ENCODE results near the gene POLR2C.
A peak's percentile ranks its signal among the peaks of the same experiment; 100 is the strongest.

POLR2C gene

DNA sequence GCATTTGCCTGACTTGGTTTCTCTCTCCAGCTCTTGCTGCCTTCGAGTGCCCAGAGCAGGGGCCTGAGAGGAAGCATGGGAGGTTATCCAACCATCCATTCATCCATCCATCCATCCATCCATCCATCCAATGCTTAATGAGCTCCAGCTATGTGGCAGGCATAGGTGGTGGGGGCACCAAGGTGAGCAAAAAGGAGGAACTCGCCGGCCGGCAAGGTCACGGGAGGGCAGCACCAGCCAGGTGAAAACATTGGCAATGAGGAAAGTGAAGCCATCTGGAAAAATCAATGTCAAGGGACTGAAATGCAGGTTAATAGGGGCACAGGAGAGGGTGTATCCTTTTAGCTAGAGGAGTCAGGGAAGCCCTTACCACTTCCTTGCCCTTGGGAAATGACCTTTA lies 42.0 kb downstream of the POLR2C start:
- DNase-seq, result no peak

DNA sequence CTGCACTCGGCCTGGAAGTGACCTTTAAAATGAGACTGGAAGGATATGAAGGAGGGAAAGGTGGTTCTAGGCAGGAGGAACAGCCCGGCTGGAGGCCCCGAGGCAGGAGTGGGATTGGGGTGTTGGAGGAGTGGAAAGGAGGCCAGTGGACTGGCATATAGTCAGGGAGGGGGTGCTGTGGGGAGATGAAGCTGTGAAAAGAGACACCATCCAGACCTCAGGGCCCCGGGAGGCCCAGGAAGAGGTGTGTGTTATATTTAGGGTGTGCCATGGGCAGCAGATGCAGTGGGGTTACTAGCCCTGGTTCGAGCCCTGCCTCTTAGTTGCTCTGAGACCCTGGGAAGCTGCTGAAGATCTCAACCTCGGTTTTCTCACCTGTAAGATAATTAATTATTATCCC lies 42.7 kb downstream of the POLR2C start:
- DNase-seq, result no peak

DNA sequence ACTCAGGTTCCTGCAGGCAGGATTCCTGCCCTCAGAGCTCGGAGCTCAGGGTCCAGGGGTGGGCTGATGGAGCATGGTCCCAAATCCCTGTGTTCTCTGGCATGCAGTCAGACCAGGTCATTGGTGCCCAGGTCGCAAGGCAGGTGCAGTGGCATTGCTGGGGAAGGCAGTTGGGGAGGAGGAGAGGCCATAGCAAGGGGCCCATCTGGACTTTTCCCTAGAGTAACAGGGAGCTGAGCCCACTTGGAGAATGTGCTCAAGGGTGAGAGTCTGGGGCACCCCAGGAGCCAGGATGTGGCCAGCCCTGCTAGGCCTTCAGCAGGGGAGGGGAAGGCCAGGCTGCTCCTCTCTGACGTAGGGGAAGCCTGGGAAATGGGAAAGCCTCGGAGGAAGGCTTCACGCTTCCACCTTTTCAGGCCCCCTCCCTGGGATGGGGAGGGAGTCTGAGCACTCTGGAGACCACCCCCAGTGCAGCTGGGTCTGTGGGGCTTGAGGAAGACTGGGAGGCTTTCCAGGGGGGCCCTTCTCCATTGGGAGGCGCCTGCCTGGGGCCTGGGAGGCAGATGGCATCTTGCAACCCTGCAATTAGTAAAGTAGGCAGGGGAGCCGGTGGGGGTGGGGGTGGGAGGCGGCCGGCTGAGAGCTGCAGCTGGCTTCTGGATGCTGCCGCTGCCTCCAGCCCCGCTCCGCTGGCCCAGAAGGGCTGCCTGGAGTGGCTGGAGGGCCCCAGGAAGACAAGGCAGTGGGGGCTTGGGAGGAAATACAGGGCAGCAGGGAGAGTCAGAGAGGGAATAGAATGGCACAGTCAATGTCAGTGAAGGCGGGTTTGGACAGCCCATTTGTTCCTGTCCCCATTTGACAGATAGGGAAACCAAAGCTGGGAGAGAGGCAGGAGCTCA lies 44.9 kb downstream of the POLR2C start:
- DNase-seq, result no peak

DNA sequence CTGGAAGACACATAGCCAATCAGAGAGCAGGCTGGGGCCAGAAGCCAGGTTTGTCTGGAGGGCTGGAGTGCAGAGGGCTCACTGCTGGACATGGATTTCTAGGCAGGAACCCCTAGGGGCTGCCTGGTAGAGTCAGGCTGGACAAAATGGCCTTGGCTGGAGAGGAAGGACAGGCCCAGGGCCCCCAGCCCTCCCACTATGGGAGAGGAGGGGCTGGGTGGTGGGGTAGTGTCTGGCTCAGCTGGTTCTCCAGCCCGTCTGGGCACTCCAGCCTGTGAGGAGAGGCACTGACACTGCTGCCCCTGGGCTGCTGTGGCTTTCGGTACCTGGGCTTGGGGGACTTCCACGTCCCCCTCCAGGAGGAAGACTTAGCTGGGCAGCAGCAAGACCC lies 45.6 kb downstream of the POLR2C start:
- DNase-seq, result no peak

DNA sequence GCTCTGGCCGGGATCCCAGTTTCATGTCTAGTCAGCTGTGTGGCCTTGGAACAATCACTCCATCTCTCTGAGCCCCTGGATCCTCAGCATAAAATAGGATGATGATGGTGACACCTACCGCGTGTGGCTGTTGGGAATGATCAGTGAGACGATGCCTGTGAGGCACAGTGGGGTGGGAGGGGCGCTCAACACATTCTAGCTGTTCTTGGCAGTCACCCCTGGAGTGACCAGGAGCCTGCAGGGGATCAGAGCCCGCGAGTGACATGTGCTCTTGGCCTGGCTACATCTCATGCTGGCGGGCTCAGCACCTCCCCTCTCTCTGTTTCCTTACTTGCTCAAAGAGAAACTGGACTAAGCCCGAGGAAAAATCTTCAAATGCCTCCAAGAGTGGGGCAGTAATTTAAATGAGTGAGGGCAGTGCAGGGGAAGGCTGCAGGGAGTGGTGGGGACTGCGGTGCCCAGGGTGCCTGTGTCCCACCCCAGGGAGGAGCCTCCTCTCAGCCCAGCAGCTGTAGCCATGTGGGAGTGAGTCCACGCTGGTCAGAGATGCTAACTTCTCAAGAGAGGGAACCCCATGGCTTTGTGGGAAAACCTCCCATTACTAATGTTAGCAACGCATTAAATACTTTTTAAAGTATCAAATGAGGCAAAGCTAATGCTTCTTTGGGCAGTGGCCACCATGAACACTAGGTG lies 46.9 kb downstream of the POLR2C start:
- DNase-seq, result no peak

DNA sequence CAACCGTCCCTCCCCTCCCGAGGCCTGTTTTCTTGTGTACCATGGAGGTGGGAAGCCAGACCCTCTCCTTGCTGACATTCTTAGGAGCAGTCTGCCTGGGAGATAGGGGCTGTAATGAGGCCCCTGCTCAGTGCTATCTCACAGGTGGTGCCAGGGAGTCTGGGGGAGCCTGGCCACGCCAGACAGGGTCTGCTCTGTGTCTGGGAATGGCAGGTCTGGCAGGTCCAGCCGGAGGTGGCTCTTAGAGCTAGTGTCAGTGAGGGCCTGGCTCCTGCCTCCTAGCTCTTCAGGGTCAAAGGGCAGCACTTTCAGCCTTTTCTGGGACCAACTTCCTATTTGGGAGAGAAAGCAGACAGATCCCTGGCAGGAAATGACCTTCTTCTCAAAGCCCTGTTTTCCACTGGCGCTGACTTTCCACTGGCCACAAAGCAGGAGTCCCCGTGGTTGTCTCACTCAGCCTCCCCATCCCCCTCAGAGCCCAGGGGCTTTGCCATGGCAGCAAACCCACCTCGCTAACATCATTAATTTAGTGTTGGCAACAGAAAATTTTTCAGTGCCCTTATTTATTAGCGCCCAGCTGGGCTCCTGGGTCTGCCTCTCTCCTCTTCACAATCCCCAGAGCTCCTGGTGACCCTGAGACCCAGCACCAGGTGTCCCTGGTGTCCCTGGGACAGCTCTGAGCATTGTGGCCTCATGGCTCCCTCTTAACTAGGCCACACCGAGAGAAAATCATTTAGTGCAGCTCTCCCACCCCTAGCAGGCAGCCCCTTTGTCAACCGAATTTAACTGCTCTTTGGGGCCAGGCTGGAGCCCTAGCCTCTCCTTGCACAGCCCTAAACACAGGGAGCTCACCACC lies 47.8 kb downstream of the POLR2C start:
- no peak for DNase-seq

DNA sequence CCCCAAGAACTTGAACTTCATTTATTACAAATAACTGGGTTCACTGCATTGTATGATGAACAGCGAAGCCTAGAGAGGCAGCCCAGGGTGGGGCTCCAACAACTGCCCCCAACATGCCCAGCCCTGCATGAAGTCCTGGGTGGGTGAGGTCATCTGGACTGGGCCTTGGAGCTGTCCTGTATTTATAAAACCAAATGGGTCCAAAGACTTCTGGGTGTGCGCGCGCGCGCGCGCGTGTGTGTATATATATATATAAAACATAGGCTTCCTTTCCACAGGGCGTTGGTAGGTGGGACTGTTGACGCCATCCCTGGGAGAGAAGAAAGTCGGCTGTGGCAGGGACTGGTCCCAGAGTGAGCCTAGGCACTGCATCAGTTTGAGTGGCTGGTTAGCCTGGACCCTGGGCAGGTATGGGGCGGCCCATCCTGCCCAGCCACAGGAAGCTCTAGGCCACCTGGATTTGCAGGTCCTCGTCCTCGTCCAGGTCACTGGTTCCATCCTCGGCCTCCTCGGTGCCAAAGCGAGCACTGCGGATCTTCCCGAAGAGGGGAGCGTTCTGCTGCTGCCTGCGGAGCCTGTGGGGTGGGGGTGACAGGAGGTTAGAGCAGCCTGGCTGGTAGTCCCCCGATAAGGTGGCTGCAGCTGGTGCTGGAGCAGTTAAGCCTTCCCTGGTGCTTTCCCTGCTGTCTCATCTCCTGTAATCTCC lies 50.0 kb downstream of the POLR2C start:
- DNase-seq, result no peak

DNA sequence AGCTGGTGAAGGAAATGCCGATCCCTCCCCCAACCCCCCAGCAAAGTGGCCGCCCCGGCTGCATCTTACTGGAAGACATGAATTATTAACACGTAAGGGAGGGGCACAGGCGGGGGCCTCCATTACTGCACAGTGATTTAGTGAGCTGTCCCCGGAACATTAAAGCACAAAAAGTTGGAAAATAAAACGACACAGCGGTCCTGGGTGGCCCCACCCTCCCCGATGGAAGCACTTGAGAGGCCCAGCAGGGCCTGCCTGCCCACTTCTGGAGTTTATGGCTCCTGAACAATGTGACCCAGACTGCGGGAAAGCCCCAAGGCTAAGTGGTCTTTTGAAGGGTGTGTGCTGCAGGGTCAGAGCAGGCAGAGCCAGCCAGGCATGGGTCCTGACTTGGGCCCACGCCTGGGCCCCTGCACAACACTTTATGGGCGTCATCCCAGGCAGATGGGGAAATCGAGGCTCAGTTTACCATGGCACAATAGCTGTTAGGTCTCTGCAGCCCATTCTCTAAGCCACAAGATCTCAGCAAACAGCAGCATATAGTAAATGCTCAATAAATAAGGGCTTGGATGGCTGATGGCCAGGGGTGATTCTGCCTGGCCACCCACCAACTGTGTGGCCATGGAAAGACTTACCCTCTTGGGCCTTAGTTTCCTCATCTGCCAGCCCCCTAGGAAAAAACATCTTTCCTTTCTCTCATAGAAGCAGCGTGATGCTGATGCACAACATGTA lies 51.1 kb downstream of the POLR2C start:
- no peak for DNase-seq

DNA sequence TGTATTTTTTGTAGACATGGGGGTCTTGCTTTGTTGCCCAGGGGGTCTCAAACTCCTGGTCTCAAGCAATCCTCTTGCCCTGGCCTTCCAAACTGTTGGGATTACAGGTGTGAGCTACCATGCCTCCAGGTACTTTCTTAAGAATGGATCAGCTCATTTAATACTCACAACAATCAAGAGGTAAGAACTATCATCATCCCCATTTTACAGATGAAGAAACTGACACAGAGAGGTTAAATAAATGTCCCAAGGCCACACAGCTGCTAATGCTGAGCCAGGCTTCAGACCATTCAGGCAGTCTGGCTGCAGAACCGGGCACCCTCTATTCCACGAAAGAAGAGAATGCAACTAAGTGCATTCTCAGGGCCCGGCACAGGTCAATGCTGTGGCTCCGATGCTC lies 51.9 kb downstream of the POLR2C start:
- no peak for DNase-seq

DNA sequence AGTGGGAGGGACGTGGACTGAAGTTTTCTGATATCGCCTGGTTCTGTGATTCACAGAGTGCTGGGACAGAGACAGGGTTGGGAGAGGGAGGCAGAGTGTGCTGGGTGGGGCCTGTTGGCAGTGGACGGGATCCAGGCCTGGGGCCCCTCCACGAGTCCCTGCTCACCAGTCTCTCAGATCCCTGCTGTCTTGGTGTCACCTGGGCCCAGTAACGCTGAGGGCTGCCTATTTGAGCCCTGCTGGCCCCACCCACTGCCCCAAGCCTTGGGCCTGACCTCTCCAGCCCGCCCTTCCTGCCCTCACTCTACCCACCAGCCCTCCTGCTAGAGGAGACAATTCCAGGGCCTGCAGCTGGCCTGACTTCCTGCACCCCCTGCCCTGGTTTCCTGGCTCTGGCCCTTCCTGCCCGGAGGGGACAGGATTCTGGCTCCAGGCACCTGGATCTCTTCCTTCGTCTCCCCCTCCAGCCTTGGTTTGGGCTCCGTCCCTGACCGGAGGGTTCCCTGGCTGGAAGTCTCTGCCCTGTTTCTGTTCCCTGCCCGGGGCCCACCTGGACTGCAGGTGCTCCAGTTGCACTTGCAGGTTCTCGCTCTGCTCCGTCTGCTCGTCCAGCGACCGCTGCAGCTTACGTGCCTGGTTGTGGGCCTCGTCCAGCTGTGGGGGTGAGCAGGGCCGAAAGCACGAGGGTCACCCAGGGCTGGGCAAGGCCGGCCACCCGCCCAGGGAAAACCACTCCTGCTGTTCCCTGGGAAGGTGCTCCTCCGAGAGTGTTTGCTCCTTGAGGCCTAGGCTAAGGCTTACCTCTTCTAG lies 52.5 kb downstream of the POLR2C start:
- DNase-seq, result no peak

DNA sequence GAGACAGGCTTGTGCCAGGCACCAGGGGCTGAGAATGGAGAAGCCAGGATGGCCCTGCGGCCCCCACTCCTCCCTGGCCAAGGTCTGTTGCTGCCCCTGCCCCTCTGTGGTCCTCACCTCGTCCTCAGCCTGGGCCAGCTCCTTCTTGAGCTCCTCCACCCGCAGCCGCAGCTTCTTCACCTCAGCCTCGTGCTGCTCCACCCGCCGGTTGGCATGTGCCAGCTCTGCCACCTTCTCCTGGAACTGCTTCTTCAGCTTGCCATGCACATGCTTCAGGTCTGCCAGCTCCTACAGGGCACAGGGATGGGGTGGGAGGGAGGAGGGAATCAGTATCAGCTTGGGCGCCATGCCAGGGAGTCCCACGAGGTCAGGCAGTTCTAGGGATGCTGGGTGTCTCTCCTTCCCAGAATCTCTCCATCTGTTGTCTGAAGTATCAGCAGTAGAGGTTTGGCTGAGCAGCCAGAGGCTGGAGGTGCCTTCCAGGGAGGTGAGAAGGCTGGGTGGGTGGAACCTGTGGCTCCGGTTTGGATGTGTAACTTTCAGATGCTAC lies 53.8 kb downstream of the POLR2C start:
- no peak for DNase-seq

DNA sequence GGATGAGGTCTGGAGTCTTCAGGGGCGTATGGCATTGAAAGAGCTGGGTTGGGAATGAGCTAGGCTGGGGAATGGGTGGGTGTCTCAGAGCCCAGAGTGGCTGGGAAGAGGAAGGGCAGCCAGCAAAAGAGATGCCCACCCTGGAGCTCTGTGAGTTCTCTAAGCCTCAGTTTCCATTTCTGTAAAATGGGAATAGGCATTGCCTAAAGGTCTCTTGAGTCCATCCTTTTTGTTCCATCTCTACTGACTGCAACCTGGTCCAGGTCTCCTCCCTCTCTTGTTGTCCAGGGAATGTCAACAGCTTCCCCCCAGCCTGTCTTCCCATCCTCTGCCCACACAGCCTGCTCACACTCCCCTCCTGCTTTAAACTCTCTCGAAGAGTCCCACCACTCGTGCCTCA lies 54.3 kb downstream of the POLR2C start:
- DNase-seq, result no peak

DNA sequence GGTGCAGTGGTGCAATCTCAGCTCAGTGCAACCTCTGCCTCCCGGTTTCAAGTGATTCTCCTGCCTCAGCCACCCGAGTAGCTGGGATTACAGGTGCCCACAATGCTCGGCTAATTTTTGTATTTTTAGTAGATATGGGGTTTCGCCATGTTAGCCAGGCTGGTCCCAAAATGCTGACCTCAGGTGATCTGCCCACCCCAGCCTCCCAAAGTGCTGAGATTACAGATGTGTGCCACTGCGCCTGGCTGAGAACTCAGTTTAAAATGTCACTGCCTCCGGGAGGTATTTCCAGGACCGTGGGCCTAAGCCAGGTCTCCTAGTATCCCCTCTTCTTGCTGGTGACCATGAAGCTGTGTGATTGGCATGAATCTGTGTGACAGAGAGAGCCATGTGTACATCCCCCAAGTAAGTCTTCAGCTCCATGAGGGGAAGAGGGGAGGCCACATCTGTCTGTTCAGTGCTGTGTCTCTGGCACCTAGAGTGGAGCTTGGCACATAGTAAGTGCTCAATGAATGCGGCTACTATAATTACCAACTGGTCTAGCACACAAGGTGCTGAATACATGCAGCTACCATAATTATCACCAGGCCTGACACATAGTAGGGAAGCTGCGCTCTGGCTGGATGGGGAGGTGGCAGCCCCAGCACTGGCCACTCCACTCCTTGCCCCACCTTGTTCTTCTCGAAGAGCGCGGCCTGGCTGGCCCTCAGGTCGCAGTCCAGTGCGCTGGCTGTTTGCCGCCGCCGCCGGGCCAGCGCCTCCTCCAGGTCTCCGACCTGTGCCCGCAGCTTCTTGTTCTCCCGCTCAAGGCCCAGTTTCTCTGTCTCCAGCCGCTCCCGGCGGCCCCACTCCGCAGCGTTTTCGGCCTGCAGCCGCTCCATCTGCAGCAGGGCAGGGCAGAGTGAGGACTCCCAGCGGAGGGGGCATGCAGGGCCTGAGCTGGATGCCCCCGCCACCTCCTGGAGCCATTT lies 55.2 kb downstream of the POLR2C start:
- no peak for DNase-seq

DNA sequence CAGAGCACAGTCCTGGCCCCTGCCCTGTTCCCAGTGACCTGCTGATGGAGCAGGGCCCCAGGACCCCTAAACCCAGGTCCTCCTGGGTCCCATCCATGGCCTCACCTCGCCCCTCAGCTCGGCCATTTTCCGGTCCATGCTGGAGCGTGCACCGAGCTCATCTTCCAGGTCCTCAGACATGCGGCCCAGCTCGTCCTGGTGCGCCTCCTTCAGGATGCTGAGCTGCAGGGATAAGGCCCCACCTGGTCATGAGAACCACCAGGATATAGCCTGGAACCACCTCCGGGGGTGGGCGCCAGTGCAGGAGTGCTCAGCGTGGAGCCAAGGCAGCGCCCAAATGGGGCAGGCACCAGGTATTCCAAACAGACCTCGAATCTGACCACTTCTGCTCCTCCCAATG lies 56.0 kb downstream of the POLR2C start:
- DNase-seq, result no peak

DNA sequence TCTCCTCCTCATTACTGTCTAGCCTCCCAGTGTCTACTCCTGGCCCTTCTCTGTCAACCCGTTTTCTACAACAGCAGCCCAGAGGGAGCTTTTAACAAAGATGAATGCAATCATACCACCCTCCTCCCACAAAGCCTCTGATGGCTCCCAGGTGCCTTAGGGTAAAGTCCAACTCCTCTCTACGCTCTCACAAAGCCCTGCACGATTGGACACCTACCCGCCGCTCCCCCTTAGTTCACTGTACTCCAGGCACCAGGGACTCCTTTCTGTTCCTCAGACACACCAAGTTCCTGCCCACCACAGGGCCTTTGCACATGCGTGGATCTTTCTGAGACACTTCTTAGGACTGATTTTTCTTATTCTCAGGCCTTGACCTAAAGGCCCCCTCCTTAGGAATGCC lies 56.4 kb downstream of the POLR2C start:
- no peak for DNase-seq

DNA sequence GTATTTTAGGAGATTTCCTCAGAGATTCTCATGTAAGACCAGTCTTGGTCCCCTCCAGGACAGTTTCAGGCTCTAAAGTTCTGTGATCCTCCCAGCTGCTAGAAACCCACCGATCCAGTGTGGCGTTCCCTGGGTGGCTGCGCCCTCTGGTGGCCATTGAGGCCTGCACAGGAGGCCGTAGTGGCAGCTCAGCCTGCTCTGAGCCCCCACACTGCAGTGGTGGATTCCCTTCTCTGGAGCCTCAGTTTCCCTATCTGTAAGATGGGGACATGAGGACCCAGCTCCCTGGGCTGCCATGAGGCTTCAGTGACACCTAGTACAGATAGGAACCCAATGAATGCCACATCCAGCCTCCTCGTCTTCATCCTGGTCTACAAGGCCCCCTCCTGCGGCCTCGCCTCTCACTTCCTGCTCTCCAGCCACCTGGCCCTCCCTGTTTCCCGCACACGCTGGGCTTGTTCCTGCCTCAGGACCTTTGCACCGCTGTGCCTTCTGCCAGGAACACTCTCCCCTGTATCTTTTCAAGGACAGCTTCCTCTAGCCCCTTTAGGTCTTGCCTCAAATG lies 57.4 kb downstream of the POLR2C start:
- peak; percentile 80 for DNase-seq

Measured in effector CD8-positive, alpha-beta T cell (primary cell).